Activated CD8-positive, alpha-beta T cell treated with anti-CD3 and anti-CD28 coated beads for 36 hours (primary cell): ENCODE results near the gene DCTN5. TPM values are rescaled to one million over a fixed set of nuclear protein-coding genes. Genes with fewer than 3 reads are reported as not detected.

Experiments
- ATAC-seq: fragments of 200-7000 bp; cut with Tn5 transposase; one replicate; pipeline ENCODE4 v1.10.0; 2021; ENCODE audit warnings: mild to moderate bottlenecking, moderate library complexity
- CTCF ChIA-PET: fragments of 350-600 bp; sonication (Branson Sonifier 250); formaldehyde crosslinking; loops from one replicate; lab custom pipeline; 2021; ENCODE audit warnings: antibody characterized with exemption; lab: Charles Lee
- POLR2A ChIA-PET: fragments of 350-600 bp; sonication (Branson Sonifier 250); formaldehyde crosslinking; loops from one replicate; lab custom pipeline; 2021; ENCODE audit warnings: antibody characterized with exemption; lab: Charles Lee
- DNase-seq: peaks from one replicate; pipeline ENCODE4 v3.0.0-alpha.2; 2020
- H3K27ac Mint-ChIP-seq: one replicate; pipeline ENCODE4 v1.8.0; 2021; ENCODE audit warnings: mild to moderate bottlenecking, mixed read lengths
- H3K27me3 Mint-ChIP-seq: one replicate; pipeline ENCODE4 v1.8.0; 2021; ENCODE audit warnings: mixed read lengths
- H3K36me3 Mint-ChIP-seq: one replicate; pipeline ENCODE4 v1.8.0; 2021; ENCODE audit warnings: low read depth, mixed read lengths
- H3K4me1 Mint-ChIP-seq: one replicate; pipeline ENCODE4 v1.8.0; 2021; ENCODE audit warnings: low read depth, mixed read lengths
- H3K4me3 Mint-ChIP-seq: one replicate; pipeline ENCODE4 v1.8.0; 2021; ENCODE audit warnings: mild to moderate bottlenecking, moderate library complexity, mixed read lengths
- H3K9me3 Mint-ChIP-seq: one replicate; pipeline ENCODE4 v1.8.0; 2021; ENCODE audit warnings: mixed read lengths
- CTCF ChIP-seq: fragments of 200-600 bp; IDR thresholded peaks from one replicate; pipeline ENCODE4 v1.8.0; 2022; ENCODE audit warnings: antibody characterized with exemption, mild to moderate bottlenecking
- intact Hi-C: fragments of 100-400 bp; cut with micrococcal nuclease; formaldehyde crosslinking; loops from one replicate; pipeline ENCODE4 v1.10.0; 2022
- total RNA-seq, 2 experiments: library from RNA; stranded (reverse); gene quantifications; one replicate each; pipeline ENCODE4 v1.2.3, GENCODE V29; 2021

Gene DCTN5
- total RNA-seq, 2 experiments from 2014 or later: 51.3 to 54.1 TPM

- intact Hi-C loops: no loop called here
- ChIA-PET POLR2A (no interaction called here), CTCF (interaction anchor here (0.8 to 0.9 kb wide), 2 partner anchors 34 to 313 kb away, joined by 3 read pairs; no protein-coding TSS in a partner anchor)
- peaks cover 5% of the 10 kb centered on the region for H3K27me3 Mint-ChIP-seq
- ATAC-seq (no peak), DNase-seq (no peak)
- H3K36me3 Mint-ChIP-seq: no peaks in the 10 kb centered on the region
- no peak for TF ChIP-seq CTCF
- no peak overlapping the region for H3K27ac Mint-ChIP-seq
- no peak overlapping the region for H3K4me3 Mint-ChIP-seq
- H3K9me3 Mint-ChIP-seq: peaks cover 3% of the 10 kb centered on the region
- no peaks in the 10 kb centered on the region for H3K4me1 Mint-ChIP-seq
These were observed 59.8 kb downstream of the DCTN5 start for GRCh38 chr16:23701045-23701444.

DNA sequence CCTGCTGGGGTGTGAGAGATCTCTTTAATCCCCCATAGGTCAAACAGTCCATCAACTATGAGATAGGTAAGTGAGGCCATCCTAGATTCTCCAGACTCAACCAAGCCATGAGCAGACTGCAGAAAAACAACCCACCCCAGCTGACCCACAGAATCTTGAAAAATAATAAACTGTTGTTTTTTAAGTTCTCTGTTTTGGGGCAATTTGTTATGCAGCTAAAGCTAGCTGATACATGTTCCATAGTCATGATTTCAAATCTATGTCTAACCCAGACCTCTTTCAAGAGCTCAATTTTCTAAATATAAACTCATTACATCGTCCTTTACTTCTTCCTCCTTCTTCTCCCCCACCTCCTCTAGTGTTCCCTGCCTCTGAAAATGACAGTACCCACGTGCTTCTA, 61.7 kb downstream of the DCTN5 start:
- ATAC-seq: no peak
- Mint-ChIP-seq H3K27me3 (peaks cover 2% of the 10 kb centered on the region), H3K4me1 (no peaks in the 10 kb centered on the region), H3K9me3 (peaks cover 3% of the 10 kb centered on the region), H3K4me3 (no peak overlapping the region), H3K27ac (no peak overlapping the region), H3K36me3 (no peaks in the 10 kb centered on the region)
- TF ChIP-seq CTCF: no peak
- intact Hi-C loops: no loop called here
- POLR2A ChIA-PET: no interaction called here
- no peak for DNase-seq
- CTCF ChIA-PET: no interaction called here

GRCh38 chr16:23704772-23705516, 63.7 kb downstream of the DCTN5 start:
- H3K27ac Mint-ChIP-seq: no peak overlapping the region
- no peak for DNase-seq

GRCh38 chr16:23705517-23705902, 64.2 kb downstream of the DCTN5 start:
- H3K9me3 Mint-ChIP-seq: peaks cover 14% of the 10 kb centered on the region
- H3K4me1 Mint-ChIP-seq: no peaks in the 10 kb centered on the region
- no peak overlapping the region for H3K4me3 Mint-ChIP-seq
- POLR2A ChIA-PET: no interaction called here
- H3K36me3 Mint-ChIP-seq: no peaks in the 10 kb centered on the region
- ATAC-seq (no peak), DNase-seq (no peak)
- CTCF ChIA-PET: no interaction called here
- TF ChIP-seq CTCF: no peak
- intact Hi-C loops: no loop called here
- H3K27me3 Mint-ChIP-seq: peaks cover 4% of the 10 kb centered on the region
- no peak overlapping the region for H3K27ac Mint-ChIP-seq

More at GRCh38 chr16:23704772-23705516, 63.7 kb downstream of the DCTN5 start:
- Mint-ChIP-seq H3K4me1 (no peaks in the 10 kb centered on the region), H3K9me3 (peaks cover 8% of the 10 kb centered on the region), H3K27me3 (peaks cover 4% of the 10 kb centered on the region), H3K36me3 (no peaks in the 10 kb centered on the region), H3K4me3 (no peak overlapping the region)
- no peak for ATAC-seq
- CTCF ChIA-PET: no interaction called here
- no peak for TF ChIP-seq CTCF
- intact Hi-C loops: no loop called here
- POLR2A ChIA-PET: no interaction called here

GRCh38 chr16:23706439-23706838, 65.2 kb downstream of the DCTN5 start:
- TF ChIP-seq CTCF: no peak
- DNase-seq (no peak), ATAC-seq (no peak)
- Mint-ChIP-seq H3K36me3 (no peaks in the 10 kb centered on the region), H3K27ac (no peak overlapping the region), H3K4me3 (no peak overlapping the region), H3K4me1 (no peaks in the 10 kb centered on the region), H3K9me3 (peaks cover 14% of the 10 kb centered on the region), H3K27me3 (peaks cover 4% of the 10 kb centered on the region)
- intact Hi-C loops: no loop called here
- POLR2A ChIA-PET: no interaction called here
- CTCF ChIA-PET: no interaction called here
